GM08714 (cell line): ENCODE data around the gene MAD1L1.

Experiments used
- H3K4me3 ChIP-seq: fragments of 200-500 bp; sonication (Bioruptor generic); 2 replicates; pipeline ENCODE4 v1.5.1; 2014; ENCODE audit warnings: mild to moderate bottlenecking, low read length, inconsistent platforms
- ZNF274 ChIP-seq: IDR thresholded peaks from 2 replicates; pipeline ENCODE4 v1.6.1; 2012; ENCODE audit warnings: mild to moderate bottlenecking, low read depth, low read length

MAD1L1 gene

DNA sequence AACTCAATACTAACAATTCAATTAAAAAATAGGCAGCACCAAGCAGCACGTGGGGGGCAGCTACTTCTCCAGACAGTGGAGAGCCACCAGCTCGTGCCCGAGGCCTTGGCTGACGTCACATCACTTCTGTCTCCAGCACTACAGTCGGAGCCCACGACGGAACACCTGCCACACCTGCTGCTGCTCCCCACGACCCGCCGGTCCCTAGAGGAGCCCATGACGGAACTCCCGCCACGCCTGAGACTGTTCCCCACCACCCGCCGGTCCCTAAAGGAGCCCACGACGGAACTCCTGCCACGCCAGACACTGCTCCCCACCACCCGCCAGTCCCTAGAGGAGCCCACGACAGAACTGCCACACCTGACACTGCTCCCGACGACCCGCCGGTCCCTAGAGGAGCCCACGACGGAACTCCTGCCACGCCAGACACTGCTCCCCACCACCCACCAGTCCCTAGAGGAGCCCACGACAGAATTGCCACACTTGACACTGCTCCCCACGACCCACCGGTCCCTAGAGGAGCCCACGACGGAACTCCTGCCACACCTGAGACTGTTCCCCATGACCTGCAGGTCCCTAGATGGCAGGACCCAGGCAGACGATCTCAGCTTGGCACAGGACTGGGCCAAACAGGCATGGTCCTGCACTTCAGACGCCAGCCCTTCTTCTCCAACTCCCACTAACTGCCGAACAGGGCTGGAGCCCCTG is 304.7 kb downstream of the MAD1L1 start:
- H3K4me3 ChIP-seq = no peak overlapping the region
- TF ChIP-seq ZNF274 = no peak

DNA sequence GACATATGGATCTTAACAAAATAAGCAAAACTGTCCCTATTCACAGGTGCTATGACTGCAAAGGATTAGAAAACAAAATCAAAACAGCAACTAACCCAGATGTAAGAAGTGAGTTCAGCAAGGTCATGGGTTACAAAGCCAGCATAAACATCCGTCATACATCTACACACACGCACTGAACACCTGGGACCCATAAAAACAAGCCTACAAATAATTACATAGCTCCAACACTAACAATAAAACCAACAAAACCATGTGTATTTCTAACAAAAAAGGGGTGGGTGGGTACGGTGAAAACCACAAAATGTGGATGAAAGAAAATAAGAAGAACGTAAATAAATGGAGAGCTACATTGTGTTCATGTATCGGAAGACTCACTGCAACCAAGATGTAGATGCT is 305.8 kb downstream of the MAD1L1 start:
- H3K4me3 ChIP-seq = no peak overlapping the region; the same call in 1 of the 2 replicates
- no peak for TF ChIP-seq ZNF274

DNA sequence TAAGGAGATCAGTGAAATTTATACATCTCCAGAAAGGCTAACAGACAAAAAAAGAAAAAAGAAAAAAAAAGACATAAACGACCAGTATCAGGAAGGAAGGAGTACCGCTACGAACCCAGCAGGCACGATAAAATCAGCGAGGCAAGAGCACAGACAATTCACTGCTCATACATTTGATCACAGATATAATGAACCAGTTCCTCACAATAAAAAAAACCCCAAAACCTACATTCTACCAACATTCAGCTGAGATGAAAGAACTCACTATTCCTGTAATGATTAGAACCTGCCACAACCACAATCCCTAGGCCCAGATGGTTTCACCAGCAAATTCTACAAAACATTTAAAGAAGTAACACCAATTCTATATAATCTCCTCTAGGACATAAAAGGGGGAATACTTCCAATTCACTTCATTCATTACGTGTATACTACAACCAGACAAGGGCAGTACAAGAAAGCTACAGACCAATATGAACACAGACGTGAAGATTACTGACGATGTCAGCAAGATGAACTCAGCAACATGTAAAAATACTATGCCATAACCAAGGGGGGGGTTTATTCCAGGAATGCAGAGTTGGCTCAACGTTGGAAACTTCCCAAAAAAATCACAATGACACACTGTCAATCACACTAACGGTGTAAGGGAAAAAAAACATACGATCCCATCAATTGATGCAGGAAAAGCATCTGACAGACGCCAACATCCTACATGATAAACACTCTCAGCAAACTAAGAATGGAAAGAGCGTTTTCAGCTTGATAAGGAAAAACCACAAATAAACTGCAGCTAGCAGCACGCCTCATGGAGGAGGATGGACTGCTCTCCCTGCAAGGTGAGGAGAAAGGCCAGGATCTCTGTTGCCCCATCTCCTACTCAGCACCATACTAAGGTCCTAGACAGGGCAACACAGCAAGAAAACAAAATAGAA is 306.5 kb downstream of the MAD1L1 start:
- H3K4me3 ChIP-seq = no peak overlapping the region; the same call in 1 of the 2 replicates
- TF ChIP-seq ZNF274 = no peak

DNA sequence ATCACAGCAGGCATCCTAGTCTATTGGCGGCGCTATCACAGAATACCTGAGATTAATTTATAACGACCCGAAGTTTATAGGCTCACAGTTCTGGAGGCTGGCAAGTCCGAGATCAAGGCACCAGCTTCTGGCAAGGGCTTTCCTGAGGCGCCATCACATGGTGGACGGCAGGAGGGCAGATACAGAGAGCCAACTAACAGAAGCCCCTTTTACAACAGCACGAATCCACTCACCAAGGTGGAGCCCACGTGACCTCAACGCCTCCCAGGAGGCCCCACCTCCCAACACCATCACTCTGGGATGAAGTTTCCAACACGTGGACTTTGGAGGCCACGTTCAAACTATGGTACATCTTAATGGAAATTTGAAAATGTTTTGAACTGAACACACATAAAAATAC is 307.4 kb downstream of the MAD1L1 start:
- H3K4me3 ChIP-seq = no peak overlapping the region

DNA sequence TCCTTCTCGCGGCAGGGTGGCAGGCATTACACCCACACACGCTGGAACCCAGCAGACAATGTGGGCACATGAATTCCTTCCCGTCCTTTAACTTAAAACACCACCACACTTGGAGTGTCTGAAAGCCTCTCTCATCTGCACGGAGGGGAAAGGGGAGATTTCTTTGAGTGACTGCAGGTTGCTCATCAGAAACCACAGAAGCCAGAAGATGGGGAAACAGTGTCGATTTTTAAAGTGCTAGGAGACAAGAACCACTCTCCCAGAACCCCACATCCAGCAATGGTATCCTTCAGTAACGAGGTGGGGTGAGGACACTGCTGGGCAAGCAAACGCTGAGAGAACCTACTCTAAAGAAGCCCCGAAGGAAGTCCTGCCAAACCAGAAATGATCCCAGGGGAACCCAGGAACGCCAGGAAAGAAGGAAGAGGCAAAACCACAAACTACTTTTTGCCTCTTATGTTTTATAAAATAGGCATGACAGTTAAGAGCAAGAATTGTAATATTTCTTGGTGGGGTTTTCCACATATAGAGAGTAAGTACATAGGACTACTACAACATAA is 308.4 kb downstream of the MAD1L1 start:
- TF ChIP-seq ZNF274 = no peak
- H3K4me3 ChIP-seq = no peak overlapping the region

More for the DNA sequence above, 307.4 kb downstream of the MAD1L1 start:
- no peak for TF ChIP-seq ZNF274

DNA sequence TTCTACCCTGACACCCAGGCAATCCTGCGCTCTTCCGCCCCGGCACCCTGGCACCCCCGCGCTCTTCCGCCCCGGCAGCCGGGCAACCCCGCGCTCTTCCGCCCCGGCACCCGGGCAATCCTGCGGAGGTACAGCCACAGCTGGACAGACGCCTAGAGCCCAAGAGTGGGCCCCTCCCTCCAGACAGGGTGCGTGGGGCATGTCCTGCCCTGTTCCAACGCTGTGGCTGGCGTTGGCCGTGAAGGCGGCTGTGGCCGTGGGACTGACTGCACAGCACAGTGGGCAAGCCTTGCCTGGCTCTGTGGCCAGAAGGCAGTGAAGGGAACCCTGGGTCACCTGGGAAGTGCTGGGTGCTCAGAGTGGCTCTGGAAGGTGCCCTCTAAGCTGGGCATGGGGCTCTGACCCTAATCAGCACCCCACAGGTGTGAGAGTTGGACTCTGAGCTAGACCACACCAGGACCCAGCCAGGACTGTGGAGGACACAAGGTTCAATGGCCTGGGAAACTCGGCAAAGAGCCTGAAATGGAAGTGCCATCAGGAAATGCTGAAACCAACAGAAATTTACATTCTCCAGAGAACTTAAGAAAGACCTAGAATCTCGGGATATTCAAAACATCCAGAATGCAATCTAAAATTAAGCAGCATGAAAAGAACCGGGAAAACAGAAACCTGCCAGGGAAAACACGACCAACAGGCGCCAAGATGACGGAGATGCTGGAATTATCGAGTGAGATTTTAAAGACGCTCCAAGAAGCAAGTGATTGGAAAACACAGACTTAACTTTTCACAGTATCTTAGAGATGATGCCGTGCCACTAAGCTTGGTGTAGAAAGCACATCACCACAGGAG is 309.1 kb downstream of the MAD1L1 start:
- no peak for TF ChIP-seq ZNF274

DNA sequence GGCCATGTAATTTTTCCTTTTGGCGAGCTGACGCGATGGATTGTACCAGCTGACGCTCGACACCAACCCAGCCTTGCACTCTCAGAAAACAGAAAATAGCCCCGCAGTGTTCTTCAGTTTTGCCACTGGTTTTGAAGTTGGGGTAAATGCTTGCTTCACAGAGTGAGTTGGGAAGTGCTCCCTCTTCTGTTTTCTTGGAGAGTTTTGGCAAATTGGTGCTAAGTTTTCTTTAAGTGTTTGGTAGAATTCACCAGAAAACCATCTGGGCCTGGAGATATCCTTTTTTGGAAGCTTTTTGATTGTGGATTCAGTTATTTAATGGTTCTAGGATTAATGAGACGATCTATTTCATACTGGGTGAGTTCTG is 309.9 kb downstream of the MAD1L1 start:
- no peak overlapping the region for H3K4me3 ChIP-seq

More for the DNA sequence above, 309.1 kb downstream of the MAD1L1 start:
- H3K4me3 ChIP-seq = no peak overlapping the region

DNA sequence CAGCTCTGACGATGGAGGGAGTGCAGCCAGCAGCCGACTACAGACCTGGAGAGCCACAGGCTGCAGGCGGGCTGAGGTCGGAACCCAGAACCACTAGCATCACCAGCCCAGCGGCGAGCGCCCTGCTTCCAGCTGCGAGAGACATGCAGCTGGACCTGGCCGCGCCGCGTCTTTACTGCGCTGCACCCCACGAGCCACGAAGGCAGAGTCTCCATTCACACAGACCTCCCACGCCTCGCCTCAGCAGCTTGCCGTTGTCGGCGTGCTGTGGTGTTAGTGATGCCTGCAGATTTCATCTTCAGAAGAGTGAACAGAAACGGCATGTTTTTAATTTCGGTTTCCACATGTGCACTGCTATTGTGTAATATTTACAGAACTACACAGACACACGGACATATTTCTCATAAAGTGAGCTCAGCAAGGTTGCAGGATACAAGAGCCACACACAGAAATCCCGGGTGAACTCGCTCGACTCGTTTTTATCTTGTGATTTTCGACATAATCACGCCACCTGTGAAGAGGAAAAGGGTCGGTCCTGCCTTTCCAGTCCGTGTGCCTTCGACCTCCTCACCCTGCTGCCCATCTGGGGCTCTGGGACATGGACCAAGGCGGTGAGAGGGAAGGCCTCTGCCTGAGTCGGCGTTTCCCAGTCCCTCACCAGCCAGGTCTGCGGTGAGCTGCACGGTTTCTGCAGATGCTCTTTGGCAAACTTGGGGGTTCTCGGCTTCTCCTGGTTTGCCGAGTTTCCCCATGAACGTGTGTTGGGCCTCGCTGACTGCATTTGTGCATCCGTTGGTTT is 310.5 kb downstream of the MAD1L1 start:
- H3K4me3 ChIP-seq = no peak overlapping the region
- no peak for TF ChIP-seq ZNF274

More for the DNA sequence above, 309.9 kb downstream of the MAD1L1 start:
- no peak for TF ChIP-seq ZNF274

DNA sequence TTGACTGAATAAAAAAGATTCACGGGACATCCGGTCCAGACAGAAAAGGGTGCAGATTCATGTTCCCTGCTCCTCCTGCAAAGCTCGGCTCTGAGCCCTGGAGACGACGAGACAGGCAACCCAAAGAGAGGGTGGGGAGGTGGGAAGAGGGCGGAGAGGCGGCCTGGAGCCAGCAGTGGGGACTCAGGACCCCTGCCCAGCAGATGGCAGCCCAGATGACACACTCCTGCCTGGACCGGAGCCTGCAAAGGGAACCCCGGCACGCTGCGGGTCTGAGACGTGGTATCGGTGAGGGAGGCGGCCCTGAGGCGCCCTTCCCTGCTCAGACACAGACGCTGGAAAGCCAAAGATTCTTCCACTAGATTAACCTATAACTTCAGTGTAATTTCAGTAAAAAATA is 311.9 kb downstream of the MAD1L1 start:
- no peak overlapping the region for H3K4me3 ChIP-seq
- no peak for TF ChIP-seq ZNF274

DNA sequence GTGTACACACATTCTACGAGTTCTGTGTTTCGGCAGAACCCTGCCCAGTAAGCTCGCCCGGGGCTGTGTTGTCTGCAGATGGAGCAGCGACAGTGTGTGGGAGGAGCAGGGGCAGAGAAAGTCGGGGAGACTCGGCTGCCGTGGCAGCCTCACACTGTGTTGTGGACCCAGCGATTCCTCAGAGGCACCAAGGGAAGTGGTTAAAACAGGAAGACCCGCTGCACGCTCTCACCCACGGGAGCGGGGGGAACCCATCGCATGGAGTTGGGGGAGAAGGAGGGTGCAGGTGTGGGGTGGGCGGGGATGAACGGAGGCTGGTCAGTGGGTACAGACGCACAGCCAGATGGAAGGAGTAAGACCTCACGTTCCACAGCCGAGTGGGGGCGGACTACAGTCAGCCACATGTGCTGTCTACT is 312.5 kb downstream of the MAD1L1 start:
- no peak for TF ChIP-seq ZNF274
- no peak overlapping the region; the same call in 1 of the 2 replicates for H3K4me3 ChIP-seq

DNA sequence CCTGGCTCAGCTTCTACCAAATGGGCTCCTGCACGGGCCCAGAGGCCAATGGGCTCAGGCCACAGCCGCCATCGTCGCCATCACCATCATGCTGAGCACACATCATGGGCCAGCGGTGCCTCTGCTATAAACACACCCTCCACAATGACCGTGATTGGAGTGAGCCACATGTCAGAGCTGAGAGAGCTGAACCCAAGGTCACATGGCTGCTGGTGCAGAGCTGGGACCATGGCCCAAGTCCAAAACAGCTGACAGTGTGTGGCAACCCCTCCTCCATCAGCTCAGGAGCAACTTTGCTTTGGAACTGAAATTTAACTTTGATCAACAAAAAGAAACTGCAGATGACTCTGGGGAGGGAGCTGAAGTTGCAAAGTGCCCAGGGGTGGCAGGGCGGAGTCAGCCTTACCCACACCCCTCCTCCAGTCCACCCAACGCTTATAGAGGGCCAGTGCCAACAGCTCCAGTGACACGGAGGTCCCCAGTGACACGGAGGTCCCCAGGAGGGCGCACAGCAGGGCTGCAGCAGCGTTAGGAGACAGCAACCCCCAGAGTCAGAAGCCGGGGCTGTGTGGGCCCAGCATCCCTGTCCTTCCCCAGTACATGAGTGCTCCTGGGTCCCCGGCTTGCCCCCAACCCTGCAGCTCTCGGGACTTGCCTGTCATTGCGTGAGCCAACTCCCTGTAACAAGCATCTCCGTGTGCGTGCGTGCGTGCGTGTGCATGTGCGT is 313.0 kb downstream of the MAD1L1 start:
- TF ChIP-seq ZNF274 = no peak
- no peak overlapping the region; the same call in 1 of the 2 replicates for H3K4me3 ChIP-seq

DNA sequence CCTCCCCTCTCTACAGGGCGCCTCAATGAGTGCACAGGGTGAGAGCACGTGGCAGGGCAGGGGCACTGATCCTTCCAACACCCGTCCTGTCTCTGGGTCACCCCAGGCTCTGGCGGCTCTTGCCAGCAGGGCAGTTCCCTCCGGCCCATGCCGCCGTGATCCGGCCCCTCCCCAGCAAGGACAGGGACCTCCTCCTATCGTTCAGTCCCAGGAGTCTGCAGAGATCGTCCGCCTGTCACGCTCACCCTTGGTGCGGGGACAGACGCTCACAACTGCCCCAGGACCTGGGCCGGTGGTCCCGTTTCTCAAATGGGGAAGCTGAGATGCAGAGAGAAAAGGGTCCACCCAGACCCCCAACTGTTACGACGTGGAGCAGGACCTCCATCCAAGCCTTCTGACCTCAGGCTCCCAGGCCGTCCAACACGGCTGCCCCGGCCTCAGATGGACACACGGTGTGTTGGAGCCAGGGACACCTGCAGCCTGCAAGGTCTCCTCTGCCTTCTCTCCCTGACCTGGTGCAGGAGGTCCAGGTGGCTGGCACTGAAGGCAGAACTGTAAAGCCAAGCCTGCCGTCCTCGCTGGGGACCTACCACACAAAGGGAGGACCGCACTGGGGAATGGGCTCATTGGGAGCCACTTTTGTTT is 313.7 kb downstream of the MAD1L1 start:
- H3K4me3 ChIP-seq = no peak overlapping the region
- no peak for TF ChIP-seq ZNF274
